Kidney glomerular epithelial cell (primary cell): ENCODE data around the gene GPR3.

Experiments
- DNase-seq: peaks from one replicate; lab custom pipeline; 2025; lab: John Stamatoyannopoulos, UW

The GPR3 gene

GRCh38 chr1:27392096-27392777 is at the start of gene GPR3:
Gene GPR3, plus strand, starts transcription at chr1:27392622. Its CDS starts 1,177 bp downstream, at chr1:27393799.
- peak; percentile 81 for DNase-seq

- no peak for DNase-seq
Measured at GRCh38 chr1:27342778-27343638, 49.4 kb upstream of the GPR3 start.

GRCh38 chr1:27343639-27344025 is 48.8 kb upstream of the GPR3 start:
- peak; percentile 29 for DNase-seq

DNA sequence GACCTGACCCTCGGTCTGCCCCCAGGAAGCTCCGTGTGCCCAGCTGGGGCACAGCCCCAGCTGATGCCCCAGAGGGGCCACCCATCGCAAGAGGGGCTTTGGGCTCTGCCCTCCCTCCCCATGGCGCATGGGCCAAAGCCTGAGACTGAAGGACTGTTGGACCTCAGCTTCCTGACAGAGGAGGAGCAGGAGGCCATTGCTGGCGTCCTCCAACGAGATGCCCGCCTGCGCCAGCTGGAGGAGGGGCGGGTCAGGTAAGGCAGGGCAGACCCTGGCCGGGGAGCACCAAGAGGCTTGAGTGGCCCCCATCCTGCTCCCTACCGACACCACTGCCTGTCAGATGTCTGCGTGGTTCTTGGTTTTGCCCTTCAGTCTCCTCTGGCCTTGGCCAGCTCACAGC is 47.1 kb upstream of the GPR3 start:
- no peak for DNase-seq

DNA sequence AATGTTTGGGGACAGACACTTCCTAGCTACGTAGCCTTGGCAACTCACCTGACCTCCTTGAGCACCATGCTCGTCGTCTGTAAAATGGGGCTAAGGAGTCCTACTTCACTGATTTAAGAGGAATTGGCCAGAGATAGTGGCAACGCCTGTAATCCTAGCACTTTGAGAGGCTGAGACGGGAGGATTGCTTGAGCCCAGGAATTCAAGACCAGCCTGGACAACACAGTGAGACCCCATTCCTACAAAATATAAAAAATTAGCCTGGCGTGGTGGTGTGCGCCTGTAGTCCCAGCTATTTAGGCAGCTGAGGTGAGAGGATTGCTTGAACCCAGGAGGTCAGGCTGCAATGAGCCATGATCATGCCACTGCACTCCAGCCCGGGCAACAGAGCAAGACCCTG is 46.1 kb upstream of the GPR3 start:
- no peak for DNase-seq

GRCh38 chr1:27346991-27347624 is 45.3 kb upstream of the GPR3 start:
- no peak for DNase-seq

DNA sequence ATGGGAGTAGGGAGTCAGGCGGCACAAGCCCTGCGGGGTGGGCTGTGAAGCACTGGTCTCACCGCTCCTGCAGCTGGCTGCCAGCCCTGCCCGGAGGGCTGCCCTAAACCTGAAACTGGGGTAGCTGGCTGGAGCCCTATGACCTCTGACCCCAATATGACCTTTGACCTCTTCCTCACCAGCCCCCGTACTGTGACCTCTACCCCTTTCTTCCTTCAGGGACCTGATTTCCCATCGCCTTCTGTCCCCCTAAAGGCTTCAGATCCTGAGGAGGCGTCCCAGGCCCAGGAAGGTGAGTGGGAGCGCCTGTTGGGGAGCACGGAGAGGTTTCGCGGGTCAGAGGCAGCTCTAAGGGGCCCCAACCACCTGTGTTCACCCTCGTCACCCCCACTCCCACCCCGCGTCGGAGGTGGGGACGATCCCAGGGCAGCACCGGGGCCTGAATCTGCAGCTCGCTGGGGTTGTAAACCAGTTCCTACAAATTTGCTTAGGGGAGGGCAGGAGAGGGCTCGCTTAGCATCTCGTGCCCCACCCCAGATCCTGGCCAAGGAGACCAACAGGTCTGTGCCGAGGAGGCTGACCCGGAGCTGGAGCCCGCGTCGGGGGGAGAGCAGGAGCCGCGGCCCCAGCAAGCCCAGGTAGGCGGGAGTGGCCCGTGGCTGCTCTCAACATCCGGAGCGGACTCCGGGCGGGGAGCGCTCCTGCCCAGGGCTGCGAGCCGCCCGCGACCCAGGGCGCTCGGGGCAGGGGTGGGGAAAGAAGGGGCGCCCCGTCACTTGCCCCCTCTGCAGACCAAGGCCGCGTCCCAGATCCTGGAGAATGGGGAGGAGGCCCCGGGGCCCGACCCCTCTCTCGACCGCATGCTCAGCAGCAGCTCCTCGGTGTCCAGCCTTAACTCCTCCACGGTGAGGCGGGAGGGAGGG is 43.3 kb upstream of the GPR3 start:
- DNase-seq: peak; percentile 12

DNA sequence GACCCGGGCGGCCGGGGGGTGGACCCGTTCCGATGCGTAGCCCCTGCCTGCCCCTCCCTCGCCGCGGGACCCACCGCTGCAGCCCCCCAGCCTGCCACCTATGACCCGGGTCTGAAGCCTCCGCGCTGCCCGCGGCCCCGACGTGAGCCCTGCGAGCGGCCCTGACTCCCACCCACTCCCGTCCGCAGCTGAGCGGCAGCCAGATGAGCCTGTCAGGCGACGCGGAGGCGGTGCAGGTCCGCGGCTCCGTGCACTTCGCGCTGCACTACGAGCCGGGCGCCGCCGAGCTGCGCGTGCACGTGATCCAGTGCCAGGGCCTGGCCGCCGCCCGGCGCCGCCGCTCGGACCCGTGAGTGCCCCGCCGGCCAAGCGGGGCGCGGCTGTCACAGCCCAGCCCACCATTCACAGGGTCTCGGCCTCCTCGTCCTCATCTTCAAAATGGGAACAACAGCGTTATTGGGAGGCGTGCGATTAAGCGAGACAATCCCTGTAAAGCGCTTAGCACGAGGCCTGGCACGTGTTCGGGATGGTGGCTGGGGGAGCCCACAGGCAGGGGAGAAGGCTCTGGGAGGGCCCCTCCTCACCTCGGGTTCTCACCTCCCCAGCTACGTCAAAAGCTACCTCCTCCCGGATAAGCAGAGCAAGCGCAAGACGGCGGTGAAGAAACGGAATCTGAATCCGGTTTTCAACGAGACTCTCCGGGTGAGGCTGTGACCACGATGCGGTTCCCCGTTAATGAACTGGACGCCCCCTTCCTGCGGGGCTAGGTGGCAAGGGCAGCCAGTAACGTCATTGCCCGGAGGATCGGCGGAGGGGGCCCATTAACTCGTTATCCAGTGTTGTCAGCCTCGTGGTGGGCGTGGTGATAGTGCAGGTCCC is 42.4 kb upstream of the GPR3 start:
- DNase-seq: no peak

- no peak for DNase-seq
Measured at GRCh38 chr1:27350663-27351540, 41.5 kb upstream of the GPR3 start.

GRCh38 chr1:27351541-27352107 is 40.8 kb upstream of the GPR3 start:
- DNase-seq: no peak

DNA sequence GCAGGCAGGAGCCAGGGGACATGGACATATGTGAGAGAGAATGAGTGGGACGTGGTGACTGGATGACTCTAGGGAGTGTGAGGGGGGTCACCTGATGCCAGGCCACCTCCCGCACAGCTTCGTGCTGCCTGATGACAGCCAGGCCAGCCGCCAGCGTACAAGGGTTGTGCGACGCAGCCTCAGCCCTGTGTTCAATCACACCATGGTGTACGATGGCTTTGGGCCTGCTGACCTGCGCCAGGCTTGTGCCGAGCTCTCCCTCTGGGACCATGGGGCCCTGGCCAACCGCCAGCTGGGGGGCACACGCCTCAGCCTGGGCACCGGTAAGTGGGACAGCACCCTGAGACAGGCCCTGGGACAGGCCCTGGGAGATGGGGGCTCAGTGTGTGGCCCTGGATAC is 39.3 kb upstream of the GPR3 start:
- no peak for DNase-seq

GRCh38 chr1:27353629-27354028 is 38.8 kb upstream of the GPR3 start:
- no peak for DNase-seq

DNA sequence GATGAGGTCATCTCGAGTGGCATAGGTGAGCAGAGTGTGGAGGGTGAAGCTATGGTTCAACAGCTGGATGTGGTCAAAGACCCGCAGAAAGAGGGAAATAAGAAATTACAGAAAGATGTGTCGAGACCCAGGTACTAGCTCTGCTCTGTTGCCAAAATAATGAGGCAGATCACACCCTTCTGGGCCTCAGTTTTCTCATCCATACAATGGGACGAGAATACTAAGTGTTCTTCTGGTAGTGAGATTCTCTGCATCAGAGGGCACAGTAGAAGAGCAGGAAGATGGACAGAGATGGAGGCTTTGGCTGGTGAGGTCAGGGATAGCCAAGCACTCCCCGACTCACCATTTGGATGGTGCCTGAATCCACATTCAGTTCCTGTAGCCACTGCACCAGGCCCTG is 36.7 kb upstream of the GPR3 start:
- DNase-seq: no peak

DNA sequence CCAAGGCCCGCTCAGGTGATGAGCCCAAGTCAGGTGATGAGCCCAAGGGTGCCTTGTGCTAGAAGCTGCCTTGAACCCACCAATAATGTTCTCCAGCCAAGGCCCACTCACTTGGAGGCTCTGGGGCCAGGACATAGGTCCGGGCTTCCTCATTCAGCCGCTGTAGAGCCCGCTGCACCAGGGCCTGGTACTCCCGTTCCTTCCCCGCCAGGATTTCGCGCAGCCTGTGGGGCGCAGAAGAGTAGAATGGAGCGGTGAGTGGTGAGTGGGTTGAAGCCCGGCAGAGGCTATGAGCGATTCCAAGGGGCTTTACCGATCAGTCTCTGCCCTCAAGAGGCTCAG is 36.2 kb upstream of the GPR3 start:
- DNase-seq: no peak

GRCh38 chr1:27356619-27357280 is 35.7 kb upstream of the GPR3 start:
- DNase-seq: no peak

GRCh38 chr1:27357281-27358037 is 35.0 kb upstream of the GPR3 start:
- DNase-seq: peak; percentile 36

DNA sequence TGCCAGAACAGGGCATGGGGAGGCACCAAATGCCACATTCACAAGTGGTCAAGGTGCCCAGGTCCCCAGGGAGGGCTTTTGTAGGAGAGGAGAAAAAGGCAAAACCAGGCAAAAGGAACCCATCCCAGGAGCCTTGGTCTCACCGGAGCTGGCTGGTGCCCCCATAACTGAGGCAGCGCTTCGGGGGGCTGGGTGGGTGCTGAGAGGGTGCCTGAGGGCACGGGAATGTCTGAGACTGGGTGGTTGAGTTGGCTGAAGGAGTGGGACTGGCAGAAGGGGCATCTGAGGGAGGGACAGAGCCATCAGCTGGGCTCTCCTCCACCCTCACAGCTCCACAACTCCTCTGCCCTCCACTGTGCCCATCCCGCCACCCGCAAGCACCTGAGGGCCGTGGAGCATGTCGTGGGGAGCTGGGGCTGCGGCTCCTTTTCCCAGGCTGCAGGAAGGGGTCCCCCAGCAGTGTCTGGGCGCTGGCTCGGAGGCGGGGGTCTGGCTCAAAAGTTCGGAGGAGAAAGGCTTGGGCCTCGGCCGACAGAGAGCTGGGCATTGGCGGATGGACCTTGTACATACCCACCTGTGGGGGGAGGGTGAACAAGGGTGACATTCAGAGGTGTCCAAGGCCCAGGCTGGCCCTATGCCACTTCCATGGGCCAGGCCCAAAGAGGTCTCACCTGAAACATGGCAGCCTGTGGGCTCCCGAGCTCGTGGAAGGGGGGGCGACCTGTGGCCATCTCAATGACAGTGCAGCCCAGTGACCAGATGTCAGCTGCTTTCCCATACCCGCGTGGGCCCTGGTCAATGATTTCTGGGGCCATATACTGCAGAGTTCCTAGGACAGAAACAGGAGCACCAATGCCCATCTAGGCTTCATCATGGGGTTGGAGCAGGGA is 34.1 kb upstream of the GPR3 start:
- no peak for DNase-seq
